Muscle of leg (tissue), 11 donors: Measurements from ENCODE around the gene CAB39L. TPM values are rescaled to one million over a fixed set of nuclear protein-coding genes. Genes with fewer than 3 reads are reported as not detected.
A peak's percentile ranks its signal among the peaks of the same experiment; 100 is the strongest.

Experiments used
- DNase-seq: peaks from one replicate; pipeline ENCODE4 v3.0.0; 2013
- H3K27ac ChIP-seq: one replicate; pipeline ENCODE4 v1.5.1; 2013; ENCODE audit warnings: mild to moderate bottlenecking, low read length, control low read depth
- H3K27me3 ChIP-seq: one replicate; pipeline ENCODE4 v1.6.1; 2013; ENCODE audit warnings: low read length; ENCODE audit not compliant: control insufficient read depth, insufficient read depth
- H3K36me3 ChIP-seq: one replicate; pipeline ENCODE4 v1.6.1; 2013; ENCODE audit warnings: low read length; ENCODE audit not compliant: control insufficient read depth, insufficient read depth
- H3K4me1 ChIP-seq: one replicate; pipeline ENCODE4 v1.6.1; 2013; ENCODE audit warnings: low read length; ENCODE audit not compliant: control insufficient read depth, insufficient read depth
- H3K4me3 ChIP-seq: one replicate; pipeline ENCODE4 v1.5.1; 2013; ENCODE audit warnings: low read length, control low read depth
- H3K9me3 ChIP-seq: replicated peaks from 2 replicates; pipeline ENCODE4 v1.6.1; 2013; ENCODE audit warnings: low read depth, low read length; ENCODE audit not compliant: control insufficient read depth
- WGBS: methylation state at CpG from one replicate; pipeline ENCODE4 v1.1.5; 2013; ENCODE audit warnings: missing lambda C conversion rate; ENCODE audit not compliant: insufficient coverage; 5-methylcytosine and 5-hydroxymethylcytosine counted together
- polyA plus RNA-seq, 8 donors: library from polyadenylated mRNA; unstranded; fragments of 120-200 nt; gene quantifications; one replicate each; pipeline versions ENCODE4 v1.2.1 to v1.2.3, GENCODE V29; 2013; ENCODE audit warnings: inconsistent platforms in 1 of 8, low replicate concordance in 1 of 8; ENCODE audit not compliant: insufficient read length in 8 of 8, insufficient read depth in 1 of 8
- total RNA-seq: library from RNA; stranded (reverse); fragments of 120-200 nt; gene quantifications from one replicate; pipeline ENCODE4 v1.2.4, GENCODE V29; 2013

Gene CAB39L
- total and polyA plus RNA-seq, 9 donors = 3.5 to 6.1 (median 4.5) TPM

- WGBS = 73% methylated on average over 5 of the region's 7 CpGs
- DNase-seq = no peak
- Histone ChIP-seq H3K4me3 (no peak overlapping the region), H3K9me3 (peaks cover 6% of the 10 kb centered on the region), H3K27me3 (no peaks in the 10 kb centered on the region), H3K4me1 (no peaks in the 10 kb centered on the region), H3K27ac (no peak overlapping the region), H3K36me3 (no peaks in the 10 kb centered on the region)
These were observed 39.7 kb downstream of the CAB39L start for GRCh38 chr13:49403996-49404702.

- WGBS = 12% methylated on average over 4 of the region's 7 CpGs
- H3K4me3 ChIP-seq = no peak overlapping the region
These were observed 42.9 kb downstream of the CAB39L start for GRCh38 chr13:49400755-49401659.

GRCh38 chr13:49399801-49400472 lies 43.9 kb downstream of the CAB39L start:
- Histone ChIP-seq H3K4me3 (no peak overlapping the region), H3K27ac (no peak overlapping the region), H3K4me1 (no peaks in the 10 kb centered on the region), H3K9me3 (peaks cover 6% of the 10 kb centered on the region), H3K27me3 (no peaks in the 10 kb centered on the region), H3K36me3 (no peaks in the 10 kb centered on the region)
- no CpG with 5 or more reads among the region's 1 CpG for WGBS
- DNase-seq = no peak

More at GRCh38 chr13:49400755-49401659, 42.9 kb downstream of the CAB39L start:
- Histone ChIP-seq H3K9me3 (peaks cover 6% of the 10 kb centered on the region), H3K27ac (peak overlapping the region; percentile 66), H3K4me1 (no peaks in the 10 kb centered on the region), H3K27me3 (no peaks in the 10 kb centered on the region), H3K36me3 (no peaks in the 10 kb centered on the region)
- peak; percentile 77 for DNase-seq

- Histone ChIP-seq H3K9me3 (no peaks in the 10 kb centered on the region), H3K27ac (peak overlapping the region; percentile 1), H3K27me3 (no peaks in the 10 kb centered on the region), H3K36me3 (no peaks in the 10 kb centered on the region), H3K4me1 (no peaks in the 10 kb centered on the region), H3K4me3 (no peak overlapping the region)
- DNase-seq = peak; percentile 84
- WGBS = no CpG with 5 or more reads among the region's 1 CpG
These were observed 47.9 kb downstream of the CAB39L start for GRCh38 chr13:49395878-49396380.

- H3K27ac ChIP-seq = peak overlapping the region; percentile 1
- H3K9me3 ChIP-seq = no peaks in the 10 kb centered on the region
- WGBS = no CpG with 5 or more reads among the region's 1 CpG
- no peaks in the 10 kb centered on the region for H3K4me1 ChIP-seq
- H3K27me3 ChIP-seq = no peaks in the 10 kb centered on the region
- H3K4me3 ChIP-seq = no peak overlapping the region
- DNase-seq = peak; percentile 92
- H3K36me3 ChIP-seq = no peaks in the 10 kb centered on the region
These were observed 48.4 kb downstream of the CAB39L start for GRCh38 chr13:49395451-49395865.

- no peak overlapping the region for H3K27ac ChIP-seq
- no peaks in the 10 kb centered on the region for H3K36me3 ChIP-seq
- no peak for DNase-seq
- no peaks in the 10 kb centered on the region for H3K4me1 ChIP-seq
- no CpG with 5 or more reads among the region's 5 CpGs for WGBS
- no peaks in the 10 kb centered on the region for H3K9me3 ChIP-seq
- no peaks in the 10 kb centered on the region for H3K27me3 ChIP-seq
- no peak overlapping the region for H3K4me3 ChIP-seq
These were observed 55.7 kb downstream of the CAB39L start for GRCh38 chr13:49388091-49388635.

GRCh38 chr13:49386664-49387063 lies 57.2 kb downstream of the CAB39L start:
- Histone ChIP-seq H3K36me3 (no peaks in the 10 kb centered on the region), H3K4me1 (no peaks in the 10 kb centered on the region), H3K27ac (no peak overlapping the region), H3K4me3 (no peak overlapping the region), H3K27me3 (no peaks in the 10 kb centered on the region), H3K9me3 (no peaks in the 10 kb centered on the region)
- WGBS = 56% methylated on average over 1 of the region's 2 CpGs
- DNase-seq = no peak

- no peak for DNase-seq
- H3K36me3 ChIP-seq = no peaks in the 10 kb centered on the region
- H3K27ac ChIP-seq = no peak overlapping the region
- no peaks in the 10 kb centered on the region for H3K9me3 ChIP-seq
- no peak overlapping the region for H3K4me3 ChIP-seq
- H3K4me1 ChIP-seq = no peaks in the 10 kb centered on the region
- no peaks in the 10 kb centered on the region for H3K27me3 ChIP-seq
- WGBS = no CpG with 5 or more reads among the region's 3 CpGs
These were observed 67.7 kb downstream of the CAB39L start for GRCh38 chr13:49376121-49376520.

GRCh38 chr13:49374585-49375290 lies 69.1 kb downstream of the CAB39L start:
- no peaks in the 10 kb centered on the region for H3K9me3 ChIP-seq
- no peaks in the 10 kb centered on the region for H3K27me3 ChIP-seq
- H3K27ac ChIP-seq = no peak overlapping the region
- H3K4me1 ChIP-seq = no peaks in the 10 kb centered on the region
- no peak for DNase-seq
- 78% methylated on average over 1 of the region's 4 CpGs for WGBS
- no peak overlapping the region for H3K4me3 ChIP-seq
- H3K36me3 ChIP-seq = no peaks in the 10 kb centered on the region
